NB4 (cell line): ENCODE results near the gene MFF.
"Not testable (repeated sequence)": the region's sequence is repeated elsewhere in the genome, so short reads cannot be mapped to it uniquely, and the experiment has no call there.

Experiments used
- DNase-seq: peaks from one replicate; pipeline ENCODE4 v3.0.0; 2010; ENCODE audit warnings: low read depth
- H3K4me3 ChIP-seq: one replicate; pipeline ENCODE4 v1.5.1; 2011; ENCODE audit warnings: mild to moderate bottlenecking, low read depth, low read length, moderate library complexity
- CTCF ChIP-seq: IDR thresholded peaks from one replicate; pipeline ENCODE4 v1.5.1; 2012; ENCODE audit warnings: low read depth, low read length
- MAX ChIP-seq: IDR thresholded peaks from 2 replicates; pipeline ENCODE4 v1.6.1; 2011; ENCODE audit warnings: low read depth, low read length
- MYC ChIP-seq: IDR thresholded peaks from 2 replicates; pipeline ENCODE4 v1.6.1; 2011; ENCODE audit warnings: low read depth, low read length
- POLR2A ChIP-seq: IDR thresholded peaks from 2 replicates; pipeline ENCODE4 v1.6.1; 2011; ENCODE audit warnings: mild to moderate bottlenecking; ENCODE audit not compliant: insufficient read length; ENCODE audit errors: extremely low read depth

The MFF gene

DNA sequence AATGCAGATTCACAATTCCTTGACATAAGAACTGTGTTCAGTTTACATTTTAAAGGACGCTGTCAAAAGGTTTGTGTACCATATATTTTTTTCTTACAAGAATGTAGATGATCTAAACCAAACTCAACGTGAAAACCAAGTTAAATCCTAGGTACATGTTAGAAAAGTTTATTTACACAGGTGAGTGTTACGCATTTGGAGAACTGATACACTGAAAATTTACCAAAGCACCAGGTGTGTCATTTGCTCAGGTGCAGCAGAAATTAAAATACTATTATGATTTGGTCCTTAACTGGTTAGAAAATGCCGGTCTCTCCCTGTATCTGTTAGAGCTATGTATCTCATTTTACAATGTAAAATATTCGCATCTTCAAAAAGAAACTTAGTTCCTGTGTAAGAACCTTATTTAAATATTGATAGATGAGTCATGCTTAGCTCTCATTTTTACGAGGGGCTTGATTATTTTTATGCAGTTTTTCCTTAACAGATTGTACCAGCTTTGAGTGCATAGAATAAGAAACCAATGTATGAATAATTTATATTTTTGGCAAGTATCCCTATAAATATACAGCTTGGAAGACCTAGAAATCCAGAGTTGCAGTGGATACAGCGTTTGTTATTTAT, 25.1 kb downstream of the MFF start:
- TF ChIP-seq MYC (no peak), POLR2A (no peak), MAX (no peak), CTCF (no peak)
- DNase-seq: no peak
- no peak overlapping the region for H3K4me3 ChIP-seq

DNA sequence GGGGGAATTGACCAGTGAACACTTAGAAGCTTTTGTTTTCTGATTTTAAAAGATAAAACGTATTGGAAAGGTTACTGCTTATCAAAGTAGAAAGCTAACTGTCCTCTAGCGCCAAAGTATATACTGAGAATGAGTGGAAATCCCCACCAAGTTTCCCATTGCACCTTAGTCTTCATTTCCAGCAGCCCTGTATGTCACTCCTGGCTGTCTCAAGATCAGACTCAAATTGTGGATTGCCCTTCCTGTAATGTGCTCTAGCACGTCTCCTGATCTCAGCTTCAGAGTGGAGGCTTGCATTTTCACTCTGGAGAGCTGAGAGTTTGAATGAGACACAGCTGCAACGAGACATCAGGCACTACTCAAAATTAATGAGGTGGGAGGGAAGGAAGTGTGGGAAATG, 26.6 kb downstream of the MFF start:
- no peak for TF ChIP-seq POLR2A
- no peak for TF ChIP-seq CTCF
- TF ChIP-seq MAX: no peak
- no peak for TF ChIP-seq MYC
- H3K4me3 ChIP-seq: no peak overlapping the region
- DNase-seq: no peak

GRCh38 chr2:227360351-227360750, 35.3 kb downstream of the MFF start:
- H3K4me3 ChIP-seq: no peak overlapping the region
- TF ChIP-seq MAX (no peak), POLR2A (no peak), MYC (no peak), CTCF (no peak)
- no peak for DNase-seq

GRCh38 chr2:227363756-227364155, 38.7 kb downstream of the MFF start:
- peak; percentile 58 for DNase-seq
- H3K4me3 ChIP-seq: no peak overlapping the region
- TF ChIP-seq CTCF (peak; percentile 49), MYC (no peak)

- H3K4me3 ChIP-seq, DNase-seq: not testable (repeated sequence)
Observed at GRCh38 chr2:227364585-227365263, 39.7 kb downstream of the MFF start.

DNA sequence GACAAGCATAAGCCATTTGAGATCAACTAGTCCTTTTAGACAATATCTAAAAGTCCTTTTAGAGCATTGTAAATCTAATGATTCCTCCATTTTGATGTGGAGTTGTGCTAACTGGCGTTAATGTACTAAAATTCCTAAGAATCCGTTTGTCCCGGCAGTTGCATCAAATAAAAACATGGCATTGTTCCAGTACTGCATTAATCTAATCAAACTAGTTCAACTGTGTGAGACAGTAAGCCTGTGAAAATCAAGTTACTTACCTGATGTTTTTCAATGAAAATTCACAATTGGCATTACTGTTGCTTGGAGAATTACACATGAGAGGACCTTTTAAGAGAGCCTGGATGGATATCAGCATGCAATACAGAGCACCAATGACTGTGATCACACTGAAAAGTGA, 40.8 kb downstream of the MFF start:
- DNase-seq: no peak
- TF ChIP-seq CTCF (no peak), MAX (no peak), MYC (no peak), POLR2A (no peak)
- no peak overlapping the region for H3K4me3 ChIP-seq
